K562 (cell line): ENCODE results near the gene CEBPA. TPM values are rescaled to one million over a fixed set of nuclear protein-coding genes. Genes with fewer than 3 reads are reported as not detected.

Experiments
- BRF1 ChIP-seq: IDR thresholded peaks from 3 replicates; pipeline ENCODE4 v1.6.1; 2011; ENCODE audit warnings: borderline replicate concordance, mild to moderate bottlenecking; ENCODE audit not compliant: insufficient read length; ENCODE audit errors: extremely low read depth
- CTCF ChIP-seq, 3 experiments: IDR thresholded peaks in 2 of 3; conservative IDR thresholded peaks in 1 of 3; 2 replicates each; pipeline ENCODE4 v1.5.1; 2011 to 2012; ENCODE audit warnings: low read length in 3 of 3, mild to moderate bottlenecking in 3 of 3, control low read depth in 2 of 3, improper control_type of control experiment in 1 of 3, inconsistent platforms in 1 of 3, low read depth in 1 of 3, mixed read lengths in 1 of 3, moderate library complexity in 1 of 3; ENCODE audit not compliant: insufficient read depth in 2 of 3
- E2F4 ChIP-seq: sonication (generic); formaldehyde crosslinking; IDR thresholded peaks from 2 replicates; pipeline ENCODE4 v1.8.0; 2022; ENCODE audit warnings: mild to moderate bottlenecking, low read depth, missing genetic modification reagents
- HMGN3 ChIP-seq: IDR thresholded peaks from 2 replicates; pipeline ENCODE4 v1.6.1; 2011; ENCODE audit warnings: borderline replicate concordance, low read depth, mild to moderate bottlenecking, mixed read lengths, low read length; ENCODE audit not compliant: insufficient read length; ENCODE audit errors: extremely low read depth
- KLF10 ChIP-seq: fragments of 250-450 bp; sonication (Bioruptor Pico); IDR thresholded peaks from 2 replicates; pipeline ENCODE4 v1.6.1; 2021; ENCODE audit warnings: matching md5 sums
- NFRKB ChIP-seq: fragments of 450-650 bp; IDR thresholded peaks from 2 replicates; pipeline ENCODE4 v1.6.1; 2016; ENCODE audit warnings: low read depth
- POLR2A ChIP-seq: fragments of 450-650 bp; conservative IDR thresholded peaks from 2 replicates; pipeline ENCODE4 v1.6.1; 2016
- PRMT5 ChIP-seq: sonication (generic); formaldehyde crosslinking; IDR thresholded peaks from 2 replicates; pipeline ENCODE4 v1.5.0; 2020; ENCODE audit warnings: missing genetic modification reagents
- RB1 ChIP-seq: fragments of 450-650 bp; IDR thresholded peaks from 2 replicates; pipeline ENCODE4 v1.6.1; 2017; ENCODE audit warnings: low read depth, mild to moderate bottlenecking
- TCF7L2 ChIP-seq: fragments of 150-350 bp; IDR thresholded peaks from 2 replicates; pipeline ENCODE4 v1.6.1; 2016; ENCODE audit warnings: low read depth, mild to moderate bottlenecking, low read length, moderate library complexity
- ZBTB7A ChIP-seq: IDR thresholded peaks from 2 replicates; pipeline ENCODE4 v1.6.1; 2011; ENCODE audit warnings: low read depth, mild to moderate bottlenecking, low read length, moderate library complexity, borderline replicate concordance; ENCODE audit not compliant: control insufficient read depth
- ZNF24 ChIP-seq: fragments of 450-650 bp; IDR thresholded peaks from 2 replicates; pipeline ENCODE4 v1.6.1; 2016
- polyA plus RNA-seq, 8 experiments: library from polyadenylated mRNA; depleted of rRNA in 4 of 8; stranded (reverse) in 5 of 8; unstranded in 3 of 8; fragments of >200 nt; fragmentation: Nextera tagmentation in 2 of 8; fragmentation: Illumina TruSeq in 1 of 8; extraction: Ambion mirVana in 2 of 8; extraction: Trizol in 1 of 8; gene quantifications; 2 replicates each; pipeline versions ENCODE4 v1.2.1 to v1.2.3, GENCODE V29; 2011 to 2014; ENCODE audit warnings: inconsistent platforms in 1 of 8, missing spikeins in 1 of 8
- total RNA-seq, 7 experiments: library from RNA; depleted of rRNA in 6 of 7; stranded (reverse); fragments of >200 nt in 6 of 7; fragmentation: Illumina TruSeq in 2 of 7; extraction: Trizol in 2 of 7; gene quantifications; 2 replicates each; pipeline versions ENCODE4 v1.2.1 to v1.2.3, GENCODE V29; 2011 to 2021; ENCODE audit warnings: low replicate concordance in 1 of 7
- TF ChIP-seq, protein P1 (sequence below): fragments of 450-650 bp; formaldehyde crosslinking; IDR thresholded peaks from 2 replicates; pipeline ENCODE4 v1.4.0; 2020; ENCODE audit warnings: mild to moderate bottlenecking
- TF ChIP-seq, protein P2 (sequence below): fragments of 450-650 bp; IDR thresholded peaks from 2 replicates; pipeline ENCODE4 v1.6.1; 2016; ENCODE audit warnings: low read depth

Gene CEBPA
- total and polyA plus RNA-seq, 9 of the 15 experiments (the other 6 are each of a cell fraction or from before 2014, with no cell fraction given) = 0.03 to 0.59 (median 0.15) TPM; not detected in 2

DNA sequence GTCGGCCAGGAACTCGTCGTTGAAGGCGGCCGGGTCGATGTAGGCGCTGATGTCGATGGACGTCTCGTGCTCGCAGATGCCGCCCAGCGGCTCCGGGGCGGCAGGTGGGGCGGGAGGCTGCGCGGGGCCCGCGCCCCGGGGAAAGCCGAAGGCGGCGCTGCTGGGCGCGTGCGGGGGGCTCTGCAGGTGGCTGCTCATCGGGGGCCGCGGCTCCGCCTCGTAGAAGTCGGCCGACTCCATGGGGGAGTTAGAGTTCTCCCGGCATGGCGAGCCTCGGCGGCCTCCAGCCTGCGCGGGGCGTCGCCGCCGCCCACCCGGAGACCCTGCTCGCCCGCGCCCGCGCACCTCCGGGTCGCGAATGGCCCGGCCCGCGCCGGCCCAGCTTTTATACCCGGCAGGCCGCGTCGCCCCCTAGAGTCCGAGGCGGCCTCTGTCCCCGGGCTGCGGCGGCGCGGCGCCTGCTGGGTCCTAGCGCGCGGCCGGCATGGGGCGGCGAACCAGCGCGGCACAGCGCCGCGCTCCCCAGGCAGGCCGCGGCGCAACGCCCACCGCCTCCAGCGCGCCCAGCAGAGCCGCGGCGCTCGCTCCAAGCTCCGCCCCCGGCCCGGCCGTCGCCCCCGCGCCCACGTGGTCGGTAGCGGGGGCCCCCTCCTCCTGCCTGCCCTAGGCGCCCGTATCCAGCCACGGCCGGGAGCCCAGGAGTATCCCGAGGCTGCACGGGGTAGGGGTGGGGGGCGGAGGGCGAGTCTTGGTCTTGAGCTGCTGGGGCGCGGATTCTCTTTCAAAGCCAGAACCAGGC lies at the start of gene CEBPA (continued):
- no peak for TF ChIP-seq E2F4 (CRISPR knock-in tag)
- TF ChIP-seq POLR2A = 0 out of 2 replicates have a peak, but pooled peaks have one; percentile 40
- TF ChIP-seq, protein P1, sequence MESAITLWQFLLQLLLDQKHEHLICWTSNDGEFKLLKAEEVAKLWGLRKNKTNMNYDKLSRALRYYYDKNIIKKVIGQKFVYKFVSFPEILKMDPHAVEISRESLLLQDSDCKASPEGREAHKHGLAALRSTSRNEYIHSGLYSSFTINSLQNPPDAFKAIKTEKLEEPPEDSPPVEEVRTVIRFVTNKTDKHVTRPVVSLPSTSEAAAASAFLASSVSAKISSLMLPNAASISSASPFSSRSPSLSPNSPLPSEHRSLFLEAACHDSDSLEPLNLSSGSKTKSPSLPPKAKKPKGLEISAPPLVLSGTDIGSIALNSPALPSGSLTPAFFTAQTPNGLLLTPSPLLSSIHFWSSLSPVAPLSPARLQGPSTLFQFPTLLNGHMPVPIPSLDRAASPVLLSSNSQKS (CRISPR knock-in tag) = no peak
- TF ChIP-seq PRMT5 (CRISPR knock-in tag) = no peak
- TF ChIP-seq BRF1 = no peak
- TF ChIP-seq, protein P2, sequence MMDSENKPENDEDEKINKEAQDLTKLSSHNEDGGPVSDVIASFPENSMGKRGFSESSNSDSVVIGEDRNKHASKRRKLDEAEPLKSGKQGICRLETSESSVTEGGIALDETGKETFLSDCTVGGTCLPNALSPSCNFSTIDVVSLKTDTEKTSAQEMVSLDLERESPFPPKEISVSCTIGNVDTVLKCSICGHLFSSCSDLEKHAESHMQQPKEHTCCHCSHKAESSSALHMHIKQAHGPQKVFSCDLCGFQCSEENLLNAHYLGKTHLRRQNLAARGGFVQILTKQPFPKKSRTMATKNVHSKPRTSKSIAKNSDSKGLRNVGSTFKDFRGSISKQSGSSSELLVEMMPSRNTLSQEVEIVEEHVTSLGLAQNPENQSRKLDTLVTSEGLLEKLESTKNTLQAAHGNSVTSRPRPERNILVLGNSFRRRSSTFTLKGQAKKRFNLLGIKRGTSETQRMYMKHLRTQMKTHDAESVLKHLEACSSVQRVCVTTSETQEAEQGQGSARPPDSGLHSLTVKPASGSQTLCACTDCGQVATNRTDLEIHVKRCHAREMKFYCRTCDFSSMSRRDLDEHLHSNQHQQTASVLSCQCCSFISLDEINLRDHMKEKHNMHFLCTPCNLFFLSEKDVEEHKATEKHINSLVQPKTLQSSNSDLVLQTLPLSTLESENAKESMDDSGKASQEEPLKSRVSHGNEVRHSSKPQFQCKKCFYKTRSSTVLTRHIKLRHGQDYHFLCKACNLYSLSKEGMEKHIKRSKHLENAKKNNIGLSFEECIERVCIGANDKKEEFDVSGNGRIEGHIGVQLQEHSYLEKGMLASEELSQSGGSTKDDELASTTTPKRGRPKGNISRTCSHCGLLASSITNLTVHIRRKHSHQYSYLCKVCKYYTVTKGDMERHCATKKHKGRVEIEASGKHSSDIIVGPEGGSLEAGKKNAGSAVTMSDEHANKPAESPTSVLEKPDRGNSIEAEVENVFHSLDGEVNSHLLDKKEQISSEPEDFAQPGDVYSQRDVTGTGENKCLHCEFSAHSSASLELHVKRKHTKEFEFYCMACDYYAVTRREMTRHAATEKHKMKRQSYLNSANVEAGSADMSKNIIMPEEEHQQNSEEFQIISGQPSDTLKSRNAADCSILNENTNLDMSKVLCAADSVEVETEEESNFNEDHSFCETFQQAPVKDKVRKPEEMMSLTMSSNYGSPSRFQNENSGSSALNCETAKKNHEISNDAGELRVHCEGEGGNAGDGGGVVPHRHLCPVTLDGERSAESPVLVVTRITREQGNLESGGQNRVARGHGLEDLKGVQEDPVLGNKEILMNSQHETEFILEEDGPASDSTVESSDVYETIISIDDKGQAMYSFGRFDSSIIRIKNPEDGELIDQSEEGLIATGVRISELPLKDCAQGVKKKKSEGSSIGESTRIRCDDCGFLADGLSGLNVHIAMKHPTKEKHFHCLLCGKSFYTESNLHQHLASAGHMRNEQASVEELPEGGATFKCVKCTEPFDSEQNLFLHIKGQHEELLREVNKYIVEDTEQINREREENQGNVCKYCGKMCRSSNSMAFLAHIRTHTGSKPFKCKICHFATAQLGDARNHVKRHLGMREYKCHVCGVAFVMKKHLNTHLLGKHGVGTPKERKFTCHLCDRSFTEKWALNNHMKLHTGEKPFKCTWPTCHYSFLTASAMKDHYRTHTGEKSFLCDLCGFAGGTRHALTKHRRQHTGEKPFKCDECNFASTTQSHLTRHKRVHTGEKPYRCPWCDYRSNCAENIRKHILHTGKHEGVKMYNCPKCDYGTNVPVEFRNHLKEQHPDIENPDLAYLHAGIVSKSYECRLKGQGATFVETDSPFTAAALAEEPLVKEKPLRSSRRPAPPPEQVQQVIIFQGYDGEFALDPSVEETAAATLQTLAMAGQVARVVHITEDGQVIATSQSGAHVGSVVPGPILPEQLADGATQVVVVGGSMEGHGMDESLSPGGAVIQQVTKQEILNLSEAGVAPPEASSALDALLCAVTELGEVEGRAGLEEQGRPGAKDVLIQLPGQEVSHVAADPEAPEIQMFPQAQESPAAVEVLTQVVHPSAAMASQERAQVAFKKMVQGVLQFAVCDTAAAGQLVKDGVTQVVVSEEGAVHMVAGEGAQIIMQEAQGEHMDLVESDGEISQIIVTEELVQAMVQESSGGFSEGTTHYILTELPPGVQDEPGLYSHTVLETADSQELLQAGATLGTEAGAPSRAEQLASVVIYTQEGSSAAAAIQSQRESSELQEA = no peak
- peak; percentile 97 for TF ChIP-seq ZBTB7A
- TF ChIP-seq KLF10 (CRISPR knock-in tag) = no peak
- TF ChIP-seq TCF7L2 = no peak
- peak in 2 of 3 experiments; percentile 67 to 83; a peak in 4 of 6 replicates for TF ChIP-seq CTCF (IDR thresholded peaks at IDR 0.05 in 2 of 3, conservative IDR thresholded peaks at IDR 0.05 in 1 of 3; ENCODE audit: insufficient read depth in 2 of 3, low read depth in 1 of 3, low read length in 3 of 3)
- no peak for TF ChIP-seq HMGN3
- peak; percentile 92 for TF ChIP-seq RB1
- TF ChIP-seq NFRKB = no peak
- peak; percentile 22; the same call in 1 of the 2 replicates for TF ChIP-seq ZNF24
